Right cardiac atrium (tissue), 5 donors: Measurements from ENCODE around the gene NR4A3. TPM values are rescaled to one million over a fixed set of nuclear protein-coding genes. Genes with fewer than 3 reads are reported as not detected.

Experiments used
- ATAC-seq, 2 donors: fragments of 200-7000 bp; cut with Tn5 transposase; one replicate each; pipeline versions ENCODE4 v1.8.0 to v1.9.1; 2020; ENCODE audit warnings: moderate library complexity in 2 of 2, mild to moderate bottlenecking in 1 of 2
- DNase-seq, 3 donors: peaks; one replicate each; pipeline ENCODE4 v3.0.0-alpha.2; 2020
- H3K27ac ChIP-seq: one replicate; pipeline ENCODE4 v1.5.1; 2013; ENCODE audit warnings: mild to moderate bottlenecking, low read length, control low read depth, moderate library complexity
- H3K27me3 ChIP-seq: one replicate; pipeline ENCODE4 v1.6.1; 2013; ENCODE audit not compliant: control insufficient read depth, insufficient read depth
- H3K4me1 ChIP-seq: one replicate; pipeline ENCODE4 v1.6.1; 2013; ENCODE audit warnings: low read length; ENCODE audit not compliant: control insufficient read depth, insufficient read depth
- H3K4me3 ChIP-seq: one replicate; pipeline ENCODE4 v1.5.1; 2013; ENCODE audit warnings: low read length, control low read depth
- H3K9me3 ChIP-seq: one replicate; pipeline ENCODE4 v1.6.1; 2013; ENCODE audit warnings: low read length; ENCODE audit not compliant: control insufficient read depth
- WGBS: extraction: QIAGEN DNeasy Blood & Tissue Kit; methylation state at CpG from one replicate; pipeline ENCODE4 v1.1.7; 2013; 5-methylcytosine and 5-hydroxymethylcytosine counted together
- intact Hi-C, 4 donors: fragments of 100-400 bp; cut with DNase I; formaldehyde crosslinking; loops; one replicate each; pipeline versions ENCODE4 v1.11.0 to v1.14.0; 2022 to 2023
- polyA plus RNA-seq: library from polyadenylated mRNA; stranded (reverse); fragments of 200-250 nt; gene quantifications from one replicate; pipeline ENCODE4 v1.2.3, GENCODE V29; 2013
- total RNA-seq, 4 donors: library from RNA; stranded (reverse); fragmentation: NEBNext Ultra II Directional; extraction: Animal tissue kit (Norgen Biotek cat#: 25700); gene quantifications; one replicate each; pipeline ENCODE4 v1.2.1, GENCODE V29; 2021
- donor health status: healthy with polysubstance abuse.
- donor health status: DM: no; HTN: yes; CAD: no.
- donor health status: DM: no; HTN: no; CAD: no.
- donor health status: DM: no; HTN: yes; CAD: no; lungs with severe emphysema.
- donor health status: DM: yes; HTN: yes; CAD: no.

NR4A3 gene
- total and polyA plus RNA-seq, 5 donors: 4.1 to 98.5 (median 7.7) TPM

DNA sequence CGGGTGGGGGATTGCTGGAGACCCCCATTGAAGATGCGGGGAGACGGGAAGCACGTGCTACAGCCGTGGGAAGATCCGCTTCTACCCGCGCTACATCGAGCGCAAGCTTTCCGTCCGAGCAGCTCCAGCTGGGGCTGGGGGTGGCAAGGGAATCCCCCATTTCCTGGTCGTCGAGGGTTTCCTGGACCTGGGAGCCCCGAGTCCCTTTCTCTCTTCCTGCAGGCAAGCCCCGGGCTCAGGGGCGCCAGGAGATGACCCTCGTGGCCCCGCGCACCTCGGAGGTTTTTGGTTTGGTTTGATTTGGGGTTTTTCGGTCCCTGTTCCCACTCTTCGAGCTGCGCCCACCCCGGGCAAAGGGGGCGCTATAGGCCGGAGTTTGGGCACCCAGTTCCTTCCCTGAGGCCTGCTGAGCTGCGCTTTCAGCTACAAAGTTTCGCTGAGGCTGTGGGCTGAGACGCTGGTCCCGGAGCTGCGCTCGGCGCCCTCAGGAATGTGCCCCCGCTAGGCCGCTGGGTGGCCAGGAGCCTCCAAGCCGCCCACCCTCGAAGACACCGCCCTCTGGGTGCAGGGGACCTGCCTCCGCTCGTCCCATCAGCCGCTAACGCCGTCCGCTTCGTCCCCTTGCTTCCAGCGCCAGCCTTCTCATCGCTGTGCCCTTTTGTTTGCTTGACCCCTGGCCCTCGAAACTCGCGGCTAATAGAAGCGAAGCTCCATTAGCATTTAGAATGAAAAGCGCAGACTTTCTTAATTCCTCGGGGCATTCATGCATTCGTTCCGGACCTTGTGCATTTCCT lies 2.9 kb downstream of the NR4A3 start:
- ATAC-seq: no peak
- WGBS: 14% methylated on average over 56 of the region's 56 CpGs
- Histone ChIP-seq H3K4me1 (no peaks in the 10 kb centered on the region), H3K9me3 (no peaks in the 10 kb centered on the region), H3K27me3 (no peaks in the 10 kb centered on the region), H3K4me3 (peak overlapping the region; percentile 74), H3K27ac (no peak overlapping the region)
- DNase-seq: peak; percentile 38 to 77 (median 63)
- intact Hi-C loops: loop anchor here in 2 of 4 donors (5.0 to 10.0 kb wide), 3 partner anchors 80 to 467 kb away; partner anchors contain the start of genes STX17 (in 2 of the 2), ERP44 (in 1 of the 2) and INVS (in 1 of the 2)

- H3K27me3 ChIP-seq: no peaks in the 10 kb centered on the region
- H3K27ac ChIP-seq: no peak overlapping the region
- no peaks in the 10 kb centered on the region for H3K4me1 ChIP-seq
- H3K4me3 ChIP-seq: peak overlapping the region; percentile 74
- ATAC-seq (no peak), DNase-seq (peak in 2 of 3 donors; percentile 43 to 61)
- intact Hi-C loops: loop anchor here in 2 of 4 donors (10.0 kb wide), 2 partner anchors 79 to 269 kb away; partner anchors contain the start of genes STX17 (in 2 of the 2), ERP44 (in 1 of the 2) and INVS (in 1 of the 2)
- 49% methylated on average over 44 of the region's 44 CpGs for WGBS
- no peaks in the 10 kb centered on the region for H3K9me3 ChIP-seq
These were observed 3.7 kb downstream of the NR4A3 start for GRCh38 chr9:99825172-99826046.

- Histone ChIP-seq H3K4me1 (no peaks in the 10 kb centered on the region), H3K27ac (no peak overlapping the region), H3K27me3 (no peaks in the 10 kb centered on the region), H3K4me3 (no peak overlapping the region), H3K9me3 (no peaks in the 10 kb centered on the region)
- ATAC-seq: no peak
- WGBS: 95% methylated on average over 3 of the region's 3 CpGs
- DNase-seq: no peak
- intact Hi-C loops: loop anchor here in 2 of 4 donors (10.0 kb wide), 2 partner anchors 78 to 268 kb away; partner anchors contain the start of genes STX17 (in 2 of the 2), ERP44 (in 1 of the 2) and INVS (in 1 of the 2)
These were observed 4.9 kb downstream of the NR4A3 start for GRCh38 chr9:99826579-99826978.

GRCh38 chr9:99827244-99827643 lies 5.6 kb downstream of the NR4A3 start:
- H3K27me3 ChIP-seq: no peaks in the 10 kb centered on the region
- H3K9me3 ChIP-seq: no peaks in the 10 kb centered on the region
- H3K27ac ChIP-seq: no peak overlapping the region
- no peaks in the 10 kb centered on the region for H3K4me1 ChIP-seq
- no peak overlapping the region for H3K4me3 ChIP-seq
- intact Hi-C loops: loop anchor here in 2 of 4 donors (10.0 kb wide), 2 partner anchors 78 to 268 kb away; partner anchors contain the start of genes STX17 (in 2 of the 2), ERP44 (in 1 of the 2) and INVS (in 1 of the 2)
- DNase-seq (no peak), ATAC-seq (no peak)
- 84% methylated on average over 2 of the region's 2 CpGs for WGBS

DNA sequence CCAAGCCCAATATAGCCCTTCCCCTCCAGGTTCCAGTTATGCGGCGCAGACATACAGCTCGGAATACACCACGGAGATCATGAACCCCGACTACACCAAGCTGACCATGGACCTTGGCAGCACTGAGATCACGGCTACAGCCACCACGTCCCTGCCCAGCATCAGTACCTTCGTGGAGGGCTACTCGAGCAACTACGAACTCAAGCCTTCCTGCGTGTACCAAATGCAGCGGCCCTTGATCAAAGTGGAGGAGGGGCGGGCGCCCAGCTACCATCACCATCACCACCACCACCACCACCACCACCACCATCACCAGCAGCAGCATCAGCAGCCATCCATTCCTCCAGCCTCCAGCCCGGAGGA lies 6.3 kb downstream of the NR4A3 start:
- 73% methylated on average over 15 of the region's 15 CpGs for WGBS
- Histone ChIP-seq H3K9me3 (no peaks in the 10 kb centered on the region), H3K27ac (no peak overlapping the region), H3K4me3 (no peak overlapping the region), H3K27me3 (no peaks in the 10 kb centered on the region), H3K4me1 (no peaks in the 10 kb centered on the region)
- intact Hi-C loops: loop anchor here in 2 of 4 donors (10.0 kb wide), 2 partner anchors 77 to 267 kb away; partner anchors contain the start of genes STX17 (in 2 of the 2), ERP44 (in 1 of the 2) and INVS (in 1 of the 2)
- no peak for ATAC-seq
- peak in 1 of 3 donors; percentile 13 for DNase-seq

- no peaks in the 10 kb centered on the region for H3K9me3 ChIP-seq
- WGBS: 41% methylated on average over 78 of the region's 78 CpGs
- intact Hi-C loops: loop anchor here in 2 of 4 donors (10.0 kb wide), 2 partner anchors 76 to 266 kb away; partner anchors contain the start of genes STX17 (in 2 of the 2), ERP44 (in 1 of the 2) and INVS (in 1 of the 2)
- ATAC-seq (peak; percentile 44 to 50), DNase-seq (peak; percentile 42 to 67 (median 66))
- no peaks in the 10 kb centered on the region for H3K27me3 ChIP-seq
- no peak overlapping the region for H3K4me3 ChIP-seq
- no peaks in the 10 kb centered on the region for H3K4me1 ChIP-seq
- no peak overlapping the region for H3K27ac ChIP-seq
These were observed 6.9 kb downstream of the NR4A3 start for GRCh38 chr9:99828417-99829176.

GRCh38 chr9:99831857-99832557 lies 10.3 kb downstream of the NR4A3 start:
- intact Hi-C loops: no loop called here
- no peak for DNase-seq
- no peak for ATAC-seq
- no peaks in the 10 kb centered on the region for H3K27me3 ChIP-seq
- 85% methylated on average over 3 of the region's 3 CpGs for WGBS
- H3K27ac ChIP-seq: no peak overlapping the region
- H3K4me1 ChIP-seq: no peaks in the 10 kb centered on the region
- no peak overlapping the region for H3K4me3 ChIP-seq
- no peaks in the 10 kb centered on the region for H3K9me3 ChIP-seq

DNA sequence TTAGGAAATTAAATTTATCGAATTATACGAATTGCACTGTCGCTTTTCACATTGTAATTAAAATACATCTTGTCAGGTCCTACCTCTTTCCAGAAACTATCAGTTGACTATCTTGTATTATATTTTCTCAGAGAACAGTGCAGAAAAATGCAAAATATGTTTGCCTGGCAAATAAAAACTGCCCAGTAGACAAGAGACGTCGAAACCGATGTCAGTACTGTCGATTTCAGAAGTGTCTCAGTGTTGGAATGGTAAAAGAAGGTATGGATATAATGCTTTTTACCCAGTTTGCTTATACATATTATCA lies 10.8 kb downstream of the NR4A3 start:
- Histone ChIP-seq H3K4me3 (no peak overlapping the region), H3K27ac (no peak overlapping the region), H3K4me1 (no peaks in the 10 kb centered on the region), H3K9me3 (no peaks in the 10 kb centered on the region), H3K27me3 (no peaks in the 10 kb centered on the region)
- 96% methylated on average over 7 of the region's 7 CpGs for WGBS
- ATAC-seq (no peak), DNase-seq (no peak)
- intact Hi-C loops: no loop called here

DNA sequence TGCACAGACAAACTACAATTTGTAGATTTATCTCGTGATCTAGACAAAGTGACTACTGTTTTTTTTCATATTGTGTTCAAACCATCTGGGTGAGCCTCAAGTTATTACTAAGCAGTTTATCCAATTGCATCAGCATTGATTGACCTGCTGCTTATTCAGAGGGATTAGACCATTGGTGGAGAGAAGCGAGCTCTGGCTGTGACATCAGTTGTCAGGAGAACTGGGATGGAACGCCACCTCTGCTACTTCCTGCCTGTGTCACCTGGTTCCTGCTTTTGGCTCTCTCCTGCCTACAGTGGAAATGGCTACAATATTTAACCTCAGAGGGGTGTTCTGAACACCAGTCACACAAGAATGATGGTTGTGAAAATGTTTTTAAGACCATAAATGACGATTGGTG lies 12.1 kb downstream of the NR4A3 start:
- DNase-seq (no peak), ATAC-seq (peak in 1 of 2 donors; percentile 7)
- Histone ChIP-seq H3K27me3 (no peaks in the 10 kb centered on the region), H3K4me3 (no peak overlapping the region), H3K27ac (no peak overlapping the region), H3K4me1 (no peaks in the 10 kb centered on the region), H3K9me3 (no peaks in the 10 kb centered on the region)
- 87% methylated on average over 4 of the region's 4 CpGs for WGBS
- intact Hi-C loops: no loop called here

DNA sequence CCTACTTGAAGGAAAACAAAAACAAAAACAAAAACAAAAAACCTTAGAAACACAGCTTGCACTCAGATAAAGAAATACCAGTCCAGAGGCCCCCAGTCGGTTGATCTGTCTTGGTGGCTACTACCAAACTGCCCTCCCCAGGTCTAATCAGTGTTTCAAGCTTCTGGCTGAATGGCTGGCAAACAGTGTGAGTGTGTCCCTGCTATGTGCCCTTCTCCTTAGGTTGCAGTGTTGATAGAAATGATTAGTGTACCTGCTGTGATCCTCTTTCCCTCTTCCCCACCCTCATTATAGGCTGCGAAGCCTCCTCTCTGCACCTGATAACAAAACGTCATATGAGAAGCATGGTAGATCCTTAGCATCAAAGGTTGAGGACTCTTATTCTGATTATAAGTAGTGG lies 12.8 kb downstream of the NR4A3 start:
- intact Hi-C loops: no loop called here
- ATAC-seq: no peak
- 91% methylated on average over 3 of the region's 3 CpGs for WGBS

More for the DNA sequence above, 12.8 kb downstream of the NR4A3 start:
- Histone ChIP-seq H3K4me3 (no peak overlapping the region), H3K9me3 (no peaks in the 10 kb centered on the region), H3K4me1 (no peaks in the 10 kb centered on the region), H3K27ac (no peak overlapping the region), H3K27me3 (no peaks in the 10 kb centered on the region)
- no peak for DNase-seq
